ENCODE data around the gene HAVCR2.

HAVCR2 gene

DNA sequence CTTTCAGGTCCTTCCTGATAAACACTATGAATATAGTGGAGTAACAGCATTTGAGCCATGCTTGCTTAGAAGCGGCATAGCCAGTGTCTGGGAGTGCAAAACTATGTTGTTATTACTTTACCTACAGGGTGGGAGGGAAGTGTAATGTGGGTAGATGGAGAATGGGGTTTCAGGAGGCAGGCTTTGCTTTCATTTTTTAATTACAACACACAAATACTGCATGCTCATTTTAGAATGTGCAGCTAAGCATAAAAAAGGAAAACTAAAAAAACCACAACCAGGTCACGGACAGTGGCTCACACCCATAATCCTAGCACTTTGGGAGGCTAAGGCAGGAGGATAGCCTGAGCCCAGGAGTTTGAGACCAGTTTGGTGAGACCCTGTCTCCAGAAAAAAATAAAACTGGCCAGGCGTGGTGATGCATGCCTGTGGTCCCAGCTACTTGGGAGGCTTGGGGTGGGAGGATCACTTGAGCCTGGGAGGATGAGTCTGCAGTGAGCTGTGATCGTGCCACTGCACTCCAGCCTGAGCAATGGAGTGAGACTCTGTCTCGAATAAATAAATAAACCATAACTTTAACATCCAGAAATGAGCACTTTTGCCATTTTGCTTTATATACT lies 70.2 kb downstream of the HAVCR2 start:
- DNase-seq: no peak

Data from inflammatory macrophage (primary cell).